ENCODE measurements around the gene NUDT14.

Gene NUDT14

GRCh38 chr14:105180592-105181548 lies at the start of gene NUDT14:
TSS of gene NUDT14 (minus strand) at chr14:105181312. CDS start at chr14:105181209, 103 bp downstream.
- peak; percentile 88 to 92 for DNase-seq

GRCh38 chr14:105229099-105229655 lies 48.1 kb upstream of the NUDT14 start:
- DNase-seq = no peak

GRCh38 chr14:105228562-105228961 lies 47.5 kb upstream of the NUDT14 start:
- DNase-seq = no peak

GRCh38 chr14:105227346-105227745 lies 46.2 kb upstream of the NUDT14 start:
- no peak for DNase-seq

- no peak for DNase-seq
These were observed 45.1 kb upstream of the NUDT14 start for GRCh38 chr14:105226198-105226597.

- DNase-seq = no peak
These were observed 43.9 kb upstream of the NUDT14 start for GRCh38 chr14:105224845-105225570.

- no peak for DNase-seq
These were observed 42.8 kb upstream of the NUDT14 start for GRCh38 chr14:105223770-105224544.

- no peak for DNase-seq
These were observed 42.1 kb upstream of the NUDT14 start for GRCh38 chr14:105223260-105223659.

GRCh38 chr14:105221598-105222178 lies 40.6 kb upstream of the NUDT14 start:
- no peak for DNase-seq

GRCh38 chr14:105220699-105221597 lies 39.8 kb upstream of the NUDT14 start:
- DNase-seq = no peak

- no peak for DNase-seq
These were observed 38.6 kb upstream of the NUDT14 start for GRCh38 chr14:105219753-105220152.

- DNase-seq = no peak
These were observed 38.0 kb upstream of the NUDT14 start for GRCh38 chr14:105219043-105219612.

- DNase-seq = no peak
These were observed 37.5 kb upstream of the NUDT14 start for GRCh38 chr14:105218611-105219010.

- no peak for DNase-seq
These were observed 36.7 kb upstream of the NUDT14 start for GRCh38 chr14:105217774-105218173.

- no peak for DNase-seq
These were observed 35.6 kb upstream of the NUDT14 start for GRCh38 chr14:105216490-105217247.

- no peak for DNase-seq
These were observed 34.5 kb upstream of the NUDT14 start for GRCh38 chr14:105215602-105216001.

- no peak for DNase-seq
These were observed 33.3 kb upstream of the NUDT14 start for GRCh38 chr14:105214324-105214915.

- no peak for DNase-seq
These were observed 32.2 kb upstream of the NUDT14 start for GRCh38 chr14:105213361-105213760.

GRCh38 chr14:105212541-105213300 lies 31.6 kb upstream of the NUDT14 start:
- DNase-seq = no peak

All from activated T-cell treated with anti-CD3 and anti-CD28 coated beads, Interleukin-2, amount 50 U/mL, for 48 hours (primary cell).